Osteoblast (primary cell): ENCODE data around the gene LRRC14B. TPM values are rescaled to one million over a fixed set of nuclear protein-coding genes. Genes with fewer than 3 reads are reported as not detected.

Source experiments
- DNase-seq: peaks from one replicate; pipeline ENCODE4 v3.0.0; 2011; ENCODE audit warnings: low spot score, mixed read lengths; ENCODE audit not compliant: insufficient read length; ENCODE audit errors: missing footprints
- H2AFZ ChIP-seq: 2 replicates; pipeline ENCODE4 v1.6.0; 2011; ENCODE audit warnings: mild to moderate bottlenecking, low read length
- H3K27ac ChIP-seq: 2 replicates; pipeline ENCODE4 v1.5.1; 2011; ENCODE audit warnings: mild to moderate bottlenecking, low read depth, low read length, moderate library complexity
- H3K27me3 ChIP-seq: 2 replicates; pipeline ENCODE4 v1.6.0; 2012; ENCODE audit warnings: mild to moderate bottlenecking, control low read depth, inconsistent platforms, low read length, moderate library complexity; ENCODE audit not compliant: insufficient read depth
- H3K36me3 ChIP-seq: 2 replicates; pipeline ENCODE4 v1.5.1; 2011; ENCODE audit warnings: mild to moderate bottlenecking, low read length, control low read depth, moderate library complexity; ENCODE audit not compliant: insufficient read depth
- H3K4me1 ChIP-seq: 2 replicates; pipeline ENCODE4 v1.5.1; 2011; ENCODE audit warnings: mild to moderate bottlenecking, low read length, control low read depth, moderate library complexity; ENCODE audit not compliant: insufficient read depth
- H3K4me2 ChIP-seq: 2 replicates; pipeline ENCODE4 v1.6.0; 2011; ENCODE audit warnings: mild to moderate bottlenecking, low read length; ENCODE audit not compliant: insufficient read depth
- H3K4me3 ChIP-seq: fragments of 200-600 bp; sonication (generic); 3 replicates; pipeline ENCODE4 v1.5.1; 2012; ENCODE audit warnings: mild to moderate bottlenecking, low read length, inconsistent platforms; ENCODE audit not compliant: insufficient read depth
- H3K79me2 ChIP-seq: 2 replicates; pipeline ENCODE4 v1.6.0; 2012; ENCODE audit warnings: mild to moderate bottlenecking, low read length, control low read depth, inconsistent platforms; ENCODE audit not compliant: insufficient read depth
- H3K9me3 ChIP-seq: 2 replicates; pipeline ENCODE4 v1.5.1; 2011; ENCODE audit warnings: low read depth, low read length, control low read depth
- H4K20me1 ChIP-seq: 2 replicates; pipeline ENCODE4 v1.6.0; 2012; ENCODE audit warnings: mild to moderate bottlenecking, low read length, control low read depth; ENCODE audit not compliant: insufficient read depth
- CTCF ChIP-seq: IDR thresholded peaks from 2 replicates; pipeline ENCODE4 v1.5.1; 2011; ENCODE audit warnings: mild to moderate bottlenecking, low read depth, low read length, moderate library complexity; ENCODE audit errors: extremely low read depth
- total RNA-seq: library from RNA; depleted of rRNA; stranded (reverse); fragments of >200 nt; gene quantifications from 2 replicates; pipeline ENCODE4 v1.2.3, GENCODE V29; 2012

Gene LRRC14B
- total RNA-seq, 1 donor = under 0.01 TPM

- no peak overlapping the region for H3K27ac ChIP-seq
- no peaks in the 10 kb centered on the region for H3K36me3 ChIP-seq
- H3K9me3 ChIP-seq = no peaks in the 10 kb centered on the region
- peaks cover 39% of the 10 kb centered on the region for H3K27me3 ChIP-seq
- H2AFZ ChIP-seq = no peak overlapping the region
- no peaks in the 10 kb centered on the region for H3K79me2 ChIP-seq
- no peak overlapping the region for H3K4me3 ChIP-seq
- no peaks in the 10 kb centered on the region for H4K20me1 ChIP-seq
- H3K4me1 ChIP-seq = no peaks in the 10 kb centered on the region
- peak; percentile 39 for DNase-seq
- H3K4me2 ChIP-seq = no peak overlapping the region
- TF ChIP-seq CTCF = no peak
Observed at GRCh38 chr5:176296-176823, 14.9 kb upstream of the LRRC14B start.

DNA sequence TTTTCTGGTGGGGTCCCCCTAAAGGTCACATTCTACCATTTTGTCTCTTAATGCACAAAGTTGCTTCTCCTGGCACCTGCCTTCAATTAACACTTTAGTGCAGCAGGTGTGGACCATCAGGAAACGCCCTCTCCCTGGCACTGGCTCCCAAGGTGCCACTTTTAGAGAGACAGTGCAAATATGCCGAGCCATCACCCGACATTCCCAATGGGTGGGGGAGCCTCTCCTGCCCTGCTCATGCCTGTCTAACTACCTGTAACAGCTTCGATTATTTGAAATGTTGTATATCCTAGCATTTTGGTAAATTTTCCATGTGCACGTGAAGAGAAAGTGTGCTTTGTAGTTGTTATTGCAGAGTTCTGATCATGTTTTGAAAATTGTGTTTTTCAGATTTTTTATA, 13.2 kb upstream of the LRRC14B start:
- Histone ChIP-seq H3K4me2 (no peak overlapping the region), H4K20me1 (no peaks in the 10 kb centered on the region), H3K79me2 (no peaks in the 10 kb centered on the region), H3K36me3 (no peaks in the 10 kb centered on the region), H3K27ac (no peak overlapping the region), H3K9me3 (no peaks in the 10 kb centered on the region), H3K4me3 (no peak overlapping the region), H3K27me3 (peaks cover 39% of the 10 kb centered on the region), H3K4me1 (no peaks in the 10 kb centered on the region), H2AFZ (no peak overlapping the region)
- peak; percentile 6 for DNase-seq
- no peak for TF ChIP-seq CTCF

GRCh38 chr5:179401-179800, 11.9 kb upstream of the LRRC14B start:
- H3K27ac ChIP-seq = no peak overlapping the region
- H3K36me3 ChIP-seq = no peaks in the 10 kb centered on the region
- no peaks in the 10 kb centered on the region for H3K9me3 ChIP-seq
- no peaks in the 10 kb centered on the region for H4K20me1 ChIP-seq
- H3K4me2 ChIP-seq = no peak overlapping the region
- peaks cover 39% of the 10 kb centered on the region for H3K27me3 ChIP-seq
- no peak overlapping the region for H3K4me3 ChIP-seq
- no peaks in the 10 kb centered on the region for H3K79me2 ChIP-seq
- DNase-seq = no peak
- H3K4me1 ChIP-seq = no peaks in the 10 kb centered on the region
- H2AFZ ChIP-seq = no peak overlapping the region
- no peak for TF ChIP-seq CTCF

- Histone ChIP-seq H3K27me3 (peaks cover 39% of the 10 kb centered on the region), H3K4me2 (no peak overlapping the region), H3K36me3 (no peaks in the 10 kb centered on the region), H3K4me1 (no peaks in the 10 kb centered on the region), H2AFZ (no peak overlapping the region), H3K9me3 (no peaks in the 10 kb centered on the region), H3K27ac (no peak overlapping the region), H4K20me1 (no peaks in the 10 kb centered on the region), H3K4me3 (no peak overlapping the region), H3K79me2 (no peaks in the 10 kb centered on the region)
- peak; percentile 35 for DNase-seq
- no peak for TF ChIP-seq CTCF
Observed at GRCh38 chr5:180286-180918, 10.9 kb upstream of the LRRC14B start.
